Heart right ventricle (tissue), 16 donors: ENCODE results near the gene PDK4. TPM values are rescaled to one million over a fixed set of nuclear protein-coding genes. Genes with fewer than 3 reads are reported as not detected.

ENCODE experiments used
- ATAC-seq, 8 donors: fragments of 200-7000 bp; cut with Tn5 transposase; one replicate each; pipeline ENCODE4 v1.9.1; 2020; ENCODE audit warnings: mild to moderate bottlenecking in 8 of 8, moderate library complexity in 8 of 8, moderate number of reproducible peaks in 1 of 8
- DNase-seq, 2 donors: peaks; one replicate each; pipeline ENCODE4 v3.0.0-alpha.2; 2020
- H3K27ac ChIP-seq, 10 donors: fragments of 200-600 bp; sonication (generic) in 2 of 10; one replicate each; pipeline versions ENCODE4 v1.5.0 to v1.8.0; 2020 to 2022; ENCODE audit warnings: mild to moderate bottlenecking in 3 of 10
- H3K27me3 ChIP-seq, 7 donors: fragments of 200-600 bp; one replicate each; pipeline ENCODE4 v1.8.0; 2021 to 2022; ENCODE audit warnings: mild to moderate bottlenecking in 2 of 7
- H3K36me3 ChIP-seq, 9 donors: fragments of 200-600 bp; sonication (generic) in 1 of 9; one replicate each; pipeline versions ENCODE4 v1.5.0 to v1.8.0; 2020 to 2022; ENCODE audit warnings: mild to moderate bottlenecking in 2 of 9
- H3K4me1 ChIP-seq, 9 donors: fragments of 200-600 bp; sonication (generic) in 1 of 9; one replicate each; pipeline versions ENCODE4 v1.5.0 to v1.8.0; 2020 to 2022; ENCODE audit warnings: mild to moderate bottlenecking in 4 of 9
- H3K4me3 ChIP-seq, 10 donors: fragments of 200-600 bp; sonication (generic) in 2 of 10; one replicate each; pipeline versions ENCODE4 v1.5.0 to v1.8.0; 2020 to 2022; ENCODE audit warnings: mild to moderate bottlenecking in 7 of 10, moderate library complexity in 2 of 10
- H3K9me3 ChIP-seq, 11 donors: fragments of 200-600 bp in 10 of 11; sonication (generic) in 2 of 11; one replicate each; pipeline versions ENCODE4 v1.5.0 to v1.8.0; 2013 to 2022; ENCODE audit warnings: mild to moderate bottlenecking in 2 of 11, control low read depth in 1 of 11, moderate library complexity in 1 of 11
- CTCF ChIP-seq, 9 donors: fragments of 200-600 bp; sonication (generic) in 2 of 9; IDR thresholded peaks; one replicate each; pipeline versions ENCODE4 v1.5.0 to v1.8.0; 2021 to 2022; ENCODE audit warnings: antibody characterized with exemption in 9 of 9, mild to moderate bottlenecking in 5 of 9, moderate library complexity in 1 of 9
- WGBS, 2 donors: extraction: QIAGEN DNeasy Blood & Tissue Kit; methylation state at CpG; one replicate each; pipeline ENCODE4 v1.1.7; 2013; ENCODE audit warnings: inconsistent platforms in 1 of 2; 5-methylcytosine and 5-hydroxymethylcytosine counted together
- intact Hi-C, 10 donors: fragments of 100-400 bp; cut with DNase I; formaldehyde crosslinking; loops; one replicate each; pipeline versions ENCODE4 v1.11.1 to v1.14.2; 2022
- polyA plus RNA-seq, 2 donors: library from polyadenylated mRNA; stranded (reverse); fragments of 200-250 nt; gene quantifications; one replicate each; pipeline ENCODE4 v1.2.3, GENCODE V29; 2013
- total RNA-seq, 10 donors: library from RNA; stranded (reverse); fragmentation: NEBNext Ultra II Directional in 3 of 10; extraction: Animal tissue kit (Norgen Biotek cat#: 25700) in 3 of 10; gene quantifications; one replicate each; pipeline versions ENCODE4 v1.2.1 to v1.2.4, GENCODE V29; 2021 to 2023
- donor health status: Arrhythmogenic right ventricular cardiomyopathy.
- donor health status: ischemic (EF 13 %, LVEDD 7.1; RV severe dilation, severe dysfunction).
- donor health status: healthy with polysubstance abuse.
- donor health status: DM: no; HTN: yes; CAD: no.
- donor health status: DM: no; HTN: no; CAD: no.
- donor health status: ischemic (EF 25% LVEDD 6.9; RV normal size, moderate dysfunction).
- donor health status: ischemic (EF 25% LVEDD 5.7; RV mildly dilated, moderate dysfunction).
- donor health status: healthy.
- donor health status: DM: yes; HTN: yes; CAD: no.
- donor health status: Ischemic cardiomyopathy.
- donor health status: ischemic (EF 35%, LVEDD 5.7; RV mildly dilated, moderate dysfunction).
- donor health status: nonischemic (EF 11% LVEDD 7.7; RV severe dilation, severe dysfunction).
- donor health status: DM: yes; HTN: yes; CAD: no.
- donor health status: PGD.
- donor health status: ischemic (EF 29% LVEDD 5.4; RV normal size, mild dysfunction).
- donor health status: nonischemic (EF 23%, LVEDD 6.1; RV moderate dilation, normal function).

Gene PDK4
- total and polyA plus RNA-seq, 12 donors = 63.0 to 2,183 (median 269) TPM

- peak overlapping the region in 2 of 10 donors; percentile 82 to 96 for H3K27ac ChIP-seq
- no peak for DNase-seq
- H3K4me1 ChIP-seq = peaks cover 4 to 55% (median 43%) of the 10 kb centered on the region in 9 donors
- H3K4me3 ChIP-seq = no peak overlapping the region
- TF ChIP-seq CTCF (IDR thresholded peaks at IDR 0.05) = no peak
- no peak for ATAC-seq
- WGBS, 2 donors = 85 to 91% methylated on average over 2 of the region's 2 CpGs
- intact Hi-C loops = loop anchor here in 1 of 10 donors (5.0 kb wide), 1 partner anchor 71 kb away; no protein-coding TSS in a partner anchor
- peaks cover 0 to 22% (median 0%) of the 10 kb centered on the region in 11 donors for H3K9me3 ChIP-seq
- no peaks in the 10 kb centered on the region for H3K36me3 ChIP-seq
- no peaks in the 10 kb centered on the region for H3K27me3 ChIP-seq
These were observed 14.9 kb upstream of the PDK4 start for GRCh38 chr7:95611224-95611623.

- no peaks in the 10 kb centered on the region for H3K27me3 ChIP-seq
- no peak for TF ChIP-seq CTCF (IDR thresholded peaks at IDR 0.05)
- peaks cover 4 to 69% (median 46%) of the 10 kb centered on the region in 9 donors for H3K4me1 ChIP-seq
- no peaks in the 10 kb centered on the region for H3K36me3 ChIP-seq
- H3K4me3 ChIP-seq = peak overlapping the region in 6 of 10 donors; percentile 27 to 41 (median 35)
- ATAC-seq = peak in 6 of 8 donors; percentile 59 to 85 (median 74)
- peak overlapping the region; percentile 60 to 96 (median 84) for H3K27ac ChIP-seq
- H3K9me3 ChIP-seq = peaks cover 0 to 7% (median 0%) of the 10 kb centered on the region in 11 donors
- peak in 1 of 2 donors; percentile 63 for DNase-seq
- intact Hi-C loops = loop anchor here in 5 of 10 donors (1.0 to 10.0 kb wide), 5 partner anchors 13 to 73 kb away; partner anchors contain the start of gene PDK4 (in 1 of the 5)
- WGBS, 2 donors = 6 to 8% methylated on average over 4 of the region's 4 CpGs
These were observed 13.1 kb upstream of the PDK4 start for GRCh38 chr7:95609277-95609971.

- 1 to 3% methylated on average over 10 of the region's 10 CpGs for WGBS, 2 donors
- Histone ChIP-seq H3K4me3 (peak overlapping the region in 6 of 10 donors; percentile 27 to 41 (median 35)), H3K4me1 (peaks cover 4 to 77% (median 46%) of the 10 kb centered on the region in 9 donors)
These were observed 12.2 kb upstream of the PDK4 start for GRCh38 chr7:95608359-95609173.

More at GRCh38 chr7:95608359-95609173, 12.2 kb upstream of the PDK4 start:
- Histone ChIP-seq H3K27ac (peak overlapping the region; percentile 60 to 96 (median 88)), H3K27me3 (no peaks in the 10 kb centered on the region), H3K9me3 (no peaks in the 10 kb centered on the region), H3K36me3 (no peaks in the 10 kb centered on the region)
- TF ChIP-seq CTCF (IDR thresholded peaks at IDR 0.05) = no peak
- DNase-seq = peak; percentile 89 to 95
- ATAC-seq = peak; percentile 97 to 100 (median 99)
- intact Hi-C loops = loop anchor here in 5 of 10 donors (1.0 to 10.0 kb wide), 6 partner anchors 12 to 74 kb away; partner anchors contain the start of gene PDK4 (in 2 of the 5)
